Measurements from ENCODE around the gene PFDN1. TPM values are rescaled to one million over a fixed set of nuclear protein-coding genes. Genes with fewer than 3 reads are reported as not detected.

The PFDN1 gene
- polyA plus RNA-seq, 2 donors: 65.4 to 67.6 TPM

DNA sequence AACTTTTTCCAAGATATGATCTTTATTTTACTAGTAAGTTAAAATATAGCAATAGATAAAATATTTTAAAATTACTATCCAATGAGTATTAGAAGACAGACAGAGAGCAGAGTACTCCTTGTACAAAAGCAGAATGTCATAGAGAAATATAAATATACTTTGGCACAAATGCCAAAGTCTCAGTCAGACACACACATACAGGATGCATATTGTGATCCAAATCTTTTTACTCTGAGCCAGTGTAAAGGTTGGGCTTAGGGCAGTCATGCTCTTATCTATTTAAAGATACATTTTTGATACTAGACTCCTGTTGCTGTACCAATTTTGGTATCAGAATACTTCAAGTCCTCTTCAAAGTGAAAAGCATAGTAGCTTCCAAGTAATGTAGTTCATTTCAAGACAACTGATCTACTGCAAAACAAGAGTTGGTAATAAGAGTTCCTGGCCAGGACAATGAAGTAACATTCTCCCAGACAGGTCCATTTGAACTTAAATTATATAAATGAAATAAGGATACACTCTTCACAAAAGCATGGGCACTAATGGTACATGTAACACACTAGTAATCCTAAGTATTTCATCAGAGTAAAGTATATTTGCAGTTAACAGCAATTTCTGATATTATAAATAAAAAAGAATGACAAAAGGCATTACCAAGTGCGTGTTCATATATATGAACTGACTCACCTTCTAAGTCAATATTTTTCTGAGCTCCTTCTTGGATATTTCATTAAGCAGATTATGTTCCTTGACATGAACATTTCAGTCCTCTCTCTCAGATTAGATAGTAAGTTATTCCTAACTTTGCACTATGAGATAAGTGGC, 10.5 kb downstream of the PFDN1 start:
- no peak overlapping the region for H3K4me3 ChIP-seq (ENCODE audit: low read depth in 1 of 2, low read length in 2 of 2)
- H3K27me3 ChIP-seq (ENCODE audit: control insufficient read depth in 1 of 2, insufficient read depth in 2 of 2, low read length in 2 of 2): no peaks in the 10 kb centered on the region
- 71 to 85% methylated on average over 1 of the region's 1 CpG for WGBS, 2 donors
- H3K36me3 ChIP-seq (ENCODE audit: control insufficient read depth in 2 of 2, insufficient read depth in 2 of 2, low read length in 1 of 2): no peaks in the 10 kb centered on the region
- no peak overlapping the region for H3K27ac ChIP-seq (ENCODE audit: low read depth in 2 of 2, low read length in 1 of 2)
- no peaks in the 10 kb centered on the region for H3K9me3 ChIP-seq (ENCODE audit: control insufficient read depth in 2 of 2, insufficient read depth in 1 of 2, low read depth in 1 of 2, low read length in 1 of 2)
- no peaks in the 10 kb centered on the region for H3K4me1 ChIP-seq (ENCODE audit: control insufficient read depth in 2 of 2, insufficient read depth in 2 of 2, low read length in 1 of 2)

DNA sequence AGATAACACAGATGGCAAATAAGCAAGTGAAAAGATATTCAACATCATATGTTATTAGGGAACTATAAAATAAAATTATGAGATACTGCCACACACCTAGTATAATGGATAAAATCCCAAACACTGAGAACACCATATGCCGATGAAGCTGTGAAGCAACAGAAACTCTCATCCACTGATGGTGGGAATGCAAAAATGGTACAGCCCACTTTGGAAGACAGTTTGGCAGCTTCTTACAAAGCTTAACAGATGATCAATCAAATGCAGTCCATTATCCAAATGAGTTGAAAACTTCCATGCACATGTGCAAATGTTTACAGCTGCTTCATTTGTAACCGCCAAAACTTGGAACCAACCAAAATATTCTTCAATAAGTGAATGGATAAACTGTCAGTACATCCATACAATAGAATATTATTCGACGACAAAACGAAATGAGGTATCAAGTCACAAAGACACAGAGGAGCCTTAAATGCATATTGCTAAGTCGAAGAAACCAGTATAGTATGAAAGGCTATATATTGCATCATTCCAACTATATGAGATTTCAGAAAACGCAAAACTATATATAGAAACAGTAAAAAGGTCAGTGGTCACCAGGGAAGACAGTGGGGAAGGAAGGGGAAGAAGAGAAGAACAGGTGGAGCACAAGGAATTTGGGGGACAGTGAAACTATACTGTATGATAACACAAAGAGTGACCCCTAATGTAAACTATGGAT, 14.9 kb downstream of the PFDN1 start:
- Histone ChIP-seq H3K4me3 (ENCODE audit: low read depth in 1 of 2, low read length in 2 of 2) (no peak overlapping the region), H3K4me1 (ENCODE audit: control insufficient read depth in 2 of 2, insufficient read depth in 2 of 2, low read length in 1 of 2) (no peaks in the 10 kb centered on the region), H3K9me3 (ENCODE audit: control insufficient read depth in 2 of 2, insufficient read depth in 1 of 2, low read depth in 1 of 2, low read length in 1 of 2) (no peaks in the 10 kb centered on the region), H3K27ac (ENCODE audit: low read depth in 2 of 2, low read length in 1 of 2) (no peak overlapping the region), H3K27me3 (ENCODE audit: control insufficient read depth in 1 of 2, insufficient read depth in 2 of 2, low read length in 2 of 2) (no peaks in the 10 kb centered on the region), H3K36me3 (ENCODE audit: control insufficient read depth in 2 of 2, insufficient read depth in 2 of 2, low read length in 1 of 2) (no peaks in the 10 kb centered on the region)
- WGBS, 2 donors: 79% methylated on average over 7 of the region's 7 CpGs

DNA sequence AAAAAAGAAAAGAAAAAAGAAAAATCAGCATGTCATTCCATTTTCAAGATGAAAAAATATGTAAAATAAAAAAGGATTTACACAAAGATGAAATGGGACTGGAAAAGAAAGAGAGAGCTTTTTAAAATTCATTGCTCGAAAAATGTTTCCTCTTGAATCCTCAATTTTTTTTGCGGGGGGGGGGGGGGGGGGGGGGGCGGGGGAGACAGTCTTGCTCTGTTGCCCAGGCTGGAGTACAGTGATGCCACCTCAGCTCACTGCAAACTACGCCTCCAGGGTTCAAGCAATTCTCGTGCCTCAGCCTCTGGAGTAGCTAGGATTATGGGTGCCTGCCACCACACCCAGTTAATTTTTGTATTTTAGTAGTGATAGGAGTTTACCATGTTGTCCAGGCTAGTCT, 16.5 kb downstream of the PFDN1 start:
- no peak overlapping the region for H3K4me3 ChIP-seq (ENCODE audit: low read depth in 1 of 2, low read length in 2 of 2)
- 87 to 94% methylated on average over 5 of the region's 5 CpGs for WGBS, 2 donors
- no peaks in the 10 kb centered on the region for H3K4me1 ChIP-seq (ENCODE audit: control insufficient read depth in 2 of 2, insufficient read depth in 2 of 2, low read length in 1 of 2)
- no peak overlapping the region for H3K27ac ChIP-seq (ENCODE audit: low read depth in 2 of 2, low read length in 1 of 2)
- H3K36me3 ChIP-seq (ENCODE audit: control insufficient read depth in 2 of 2, insufficient read depth in 2 of 2, low read length in 1 of 2): no peaks in the 10 kb centered on the region
- no peaks in the 10 kb centered on the region for H3K9me3 ChIP-seq (ENCODE audit: control insufficient read depth in 2 of 2, insufficient read depth in 1 of 2, low read depth in 1 of 2, low read length in 1 of 2)
- H3K27me3 ChIP-seq (ENCODE audit: control insufficient read depth in 1 of 2, insufficient read depth in 2 of 2, low read length in 2 of 2): no peaks in the 10 kb centered on the region

DNA sequence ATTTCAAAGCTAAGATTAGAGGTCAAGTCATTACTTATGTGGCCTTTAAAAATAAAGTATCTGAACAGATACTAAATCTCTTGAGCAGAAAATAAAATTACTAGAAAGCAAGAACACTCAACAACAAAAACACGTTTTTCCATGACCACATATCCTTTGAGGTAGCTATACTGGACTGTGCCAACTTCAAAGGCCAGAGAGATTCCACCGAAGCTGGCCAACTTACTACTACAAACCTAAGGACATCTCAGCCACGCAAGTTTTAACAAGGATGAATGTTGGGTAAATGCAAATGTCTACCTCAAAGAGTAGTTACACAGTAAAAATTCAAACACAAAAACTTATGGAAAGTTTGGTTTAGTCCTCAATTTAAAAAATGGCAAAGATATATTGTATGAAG, 18.9 kb downstream of the PFDN1 start:
- no peaks in the 10 kb centered on the region for H3K27me3 ChIP-seq (ENCODE audit: control insufficient read depth in 1 of 2, insufficient read depth in 2 of 2, low read length in 2 of 2)
- WGBS, 2 donors: 86 to 88% methylated on average over 3 of the region's 3 CpGs

DNA sequence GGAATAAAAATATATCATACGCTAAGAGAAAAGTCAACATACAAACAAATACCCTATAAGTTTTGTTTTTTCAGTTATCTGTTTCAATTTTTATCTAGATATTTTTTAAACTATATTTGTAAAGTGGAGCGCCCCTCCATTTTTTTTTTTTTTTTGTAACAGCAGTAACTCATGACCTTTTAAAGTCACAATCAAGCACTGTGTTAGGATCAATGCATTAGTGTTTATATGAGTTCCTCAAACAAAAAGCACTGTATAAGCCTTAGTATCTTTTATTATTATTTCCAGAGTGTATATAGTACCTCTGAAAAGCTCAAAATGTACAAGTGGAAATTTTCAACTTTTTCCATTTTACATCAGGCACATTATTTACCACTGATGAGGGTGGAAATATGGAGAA, 20.6 kb downstream of the PFDN1 start:
- Histone ChIP-seq H3K9me3 (ENCODE audit: control insufficient read depth in 2 of 2, insufficient read depth in 1 of 2, low read depth in 1 of 2, low read length in 1 of 2) (no peaks in the 10 kb centered on the region), H3K27me3 (ENCODE audit: control insufficient read depth in 1 of 2, insufficient read depth in 2 of 2, low read length in 2 of 2) (no peaks in the 10 kb centered on the region), H3K36me3 (ENCODE audit: control insufficient read depth in 2 of 2, insufficient read depth in 2 of 2, low read length in 1 of 2) (no peaks in the 10 kb centered on the region), H3K4me1 (ENCODE audit: control insufficient read depth in 2 of 2, insufficient read depth in 2 of 2, low read length in 1 of 2) (no peaks in the 10 kb centered on the region), H3K4me3 (ENCODE audit: low read depth in 1 of 2, low read length in 2 of 2) (no peak overlapping the region), H3K27ac (ENCODE audit: low read depth in 2 of 2, low read length in 1 of 2) (no peak overlapping the region)
- WGBS, 2 donors: 94 to 99% methylated on average over 2 of the region's 2 CpGs

More for the DNA sequence above, 18.9 kb downstream of the PFDN1 start:
- no peaks in the 10 kb centered on the region for H3K36me3 ChIP-seq (ENCODE audit: control insufficient read depth in 2 of 2, insufficient read depth in 2 of 2, low read length in 1 of 2)
- no peak overlapping the region for H3K27ac ChIP-seq (ENCODE audit: low read depth in 2 of 2, low read length in 1 of 2)
- no peak overlapping the region for H3K4me3 ChIP-seq (ENCODE audit: low read depth in 1 of 2, low read length in 2 of 2)
- H3K4me1 ChIP-seq (ENCODE audit: control insufficient read depth in 2 of 2, insufficient read depth in 2 of 2, low read length in 1 of 2): no peaks in the 10 kb centered on the region
- no peaks in the 10 kb centered on the region for H3K9me3 ChIP-seq (ENCODE audit: control insufficient read depth in 2 of 2, insufficient read depth in 1 of 2, low read depth in 1 of 2, low read length in 1 of 2)

DNA sequence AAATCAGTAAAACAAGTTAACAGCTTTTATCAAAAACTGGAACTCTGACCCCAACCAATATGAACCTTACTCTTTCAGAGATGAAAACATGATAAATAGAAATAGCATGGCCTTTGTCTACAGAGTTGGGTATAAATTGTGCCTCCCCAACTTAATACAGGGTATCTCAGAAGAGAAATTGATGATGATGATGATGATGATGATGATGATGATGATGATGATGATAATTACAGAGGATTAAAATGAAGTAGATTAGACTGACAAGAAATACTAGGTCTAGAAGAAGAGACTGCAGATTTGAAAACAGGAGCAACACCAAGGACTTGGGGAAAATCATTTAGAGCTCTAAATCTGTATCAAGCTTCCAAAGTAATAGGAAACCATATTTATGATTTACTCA, 27.1 kb downstream of the PFDN1 start:
- Histone ChIP-seq H3K27me3 (ENCODE audit: control insufficient read depth in 1 of 2, insufficient read depth in 2 of 2, low read length in 2 of 2) (no peaks in the 10 kb centered on the region), H3K4me1 (ENCODE audit: control insufficient read depth in 2 of 2, insufficient read depth in 2 of 2, low read length in 1 of 2) (no peaks in the 10 kb centered on the region), H3K36me3 (ENCODE audit: control insufficient read depth in 2 of 2, insufficient read depth in 2 of 2, low read length in 1 of 2) (no peaks in the 10 kb centered on the region), H3K4me3 (ENCODE audit: low read depth in 1 of 2, low read length in 2 of 2) (no peak overlapping the region), H3K9me3 (ENCODE audit: control insufficient read depth in 2 of 2, insufficient read depth in 1 of 2, low read depth in 1 of 2, low read length in 1 of 2) (no peaks in the 10 kb centered on the region), H3K27ac (ENCODE audit: low read depth in 2 of 2, low read length in 1 of 2) (no peak overlapping the region)

DNA sequence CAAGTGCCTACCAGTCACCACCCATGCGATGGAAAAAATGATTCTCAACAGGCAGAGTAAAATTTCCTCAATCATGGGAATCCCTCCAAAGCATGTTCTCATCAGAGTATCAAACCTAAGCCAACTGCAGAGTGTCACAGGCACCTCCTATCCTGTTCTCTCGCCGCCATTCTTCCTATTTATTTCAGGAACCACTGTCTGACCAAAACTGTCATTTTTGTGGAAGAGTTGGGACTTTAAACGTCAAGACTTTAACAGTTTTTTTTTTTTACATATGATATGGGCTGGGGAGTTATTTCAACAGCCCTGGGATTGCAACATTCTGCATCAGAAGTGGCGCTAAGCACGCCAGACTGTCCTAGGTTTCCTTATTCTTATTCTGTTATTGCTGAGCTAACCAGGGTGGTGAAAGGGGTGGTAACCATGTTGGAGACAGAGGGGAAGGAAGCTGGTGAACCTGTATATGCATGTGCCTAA, 29.5 kb downstream of the PFDN1 start:
- H3K4me1 ChIP-seq (ENCODE audit: control insufficient read depth in 2 of 2, insufficient read depth in 2 of 2, low read length in 1 of 2): no peaks in the 10 kb centered on the region
- no peaks in the 10 kb centered on the region for H3K36me3 ChIP-seq (ENCODE audit: control insufficient read depth in 2 of 2, insufficient read depth in 2 of 2, low read length in 1 of 2)
- H3K27me3 ChIP-seq (ENCODE audit: control insufficient read depth in 1 of 2, insufficient read depth in 2 of 2, low read length in 2 of 2): no peaks in the 10 kb centered on the region
- no peaks in the 10 kb centered on the region for H3K9me3 ChIP-seq (ENCODE audit: control insufficient read depth in 2 of 2, insufficient read depth in 1 of 2, low read depth in 1 of 2, low read length in 1 of 2)
- 77 to 81% methylated on average over 6 of the region's 6 CpGs for WGBS, 2 donors
- no peak overlapping the region for H3K4me3 ChIP-seq (ENCODE audit: low read depth in 1 of 2, low read length in 2 of 2)
- H3K27ac ChIP-seq (ENCODE audit: low read depth in 2 of 2, low read length in 1 of 2): no peak overlapping the region

DNA sequence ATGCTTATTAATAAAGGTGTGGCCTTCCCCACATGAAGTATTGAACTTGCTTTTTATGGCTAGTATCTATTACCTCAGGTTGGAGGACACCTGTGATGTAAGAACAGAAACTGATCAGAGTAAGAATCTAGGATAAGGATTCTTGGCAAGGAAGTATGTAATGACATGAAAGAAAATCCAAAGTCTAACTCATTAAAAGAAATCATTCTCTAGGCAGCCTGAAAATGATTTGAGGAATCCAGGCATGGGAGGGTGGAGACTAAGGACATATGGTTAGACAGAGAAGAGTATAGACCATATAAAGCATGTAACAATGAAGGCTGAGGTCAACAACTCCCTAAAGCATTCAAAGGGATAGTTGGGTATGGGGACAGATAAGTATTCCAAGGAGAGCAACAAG, 32.9 kb downstream of the PFDN1 start:
- Histone ChIP-seq H3K9me3 (ENCODE audit: control insufficient read depth in 2 of 2, insufficient read depth in 1 of 2, low read depth in 1 of 2, low read length in 1 of 2) (no peaks in the 10 kb centered on the region), H3K4me3 (ENCODE audit: low read depth in 1 of 2, low read length in 2 of 2) (no peak overlapping the region), H3K27me3 (ENCODE audit: control insufficient read depth in 1 of 2, insufficient read depth in 2 of 2, low read length in 2 of 2) (no peaks in the 10 kb centered on the region), H3K27ac (ENCODE audit: low read depth in 2 of 2, low read length in 1 of 2) (no peak overlapping the region), H3K4me1 (ENCODE audit: control insufficient read depth in 2 of 2, insufficient read depth in 2 of 2, low read length in 1 of 2) (no peaks in the 10 kb centered on the region), H3K36me3 (ENCODE audit: control insufficient read depth in 2 of 2, insufficient read depth in 2 of 2, low read length in 1 of 2) (no peaks in the 10 kb centered on the region)

DNA sequence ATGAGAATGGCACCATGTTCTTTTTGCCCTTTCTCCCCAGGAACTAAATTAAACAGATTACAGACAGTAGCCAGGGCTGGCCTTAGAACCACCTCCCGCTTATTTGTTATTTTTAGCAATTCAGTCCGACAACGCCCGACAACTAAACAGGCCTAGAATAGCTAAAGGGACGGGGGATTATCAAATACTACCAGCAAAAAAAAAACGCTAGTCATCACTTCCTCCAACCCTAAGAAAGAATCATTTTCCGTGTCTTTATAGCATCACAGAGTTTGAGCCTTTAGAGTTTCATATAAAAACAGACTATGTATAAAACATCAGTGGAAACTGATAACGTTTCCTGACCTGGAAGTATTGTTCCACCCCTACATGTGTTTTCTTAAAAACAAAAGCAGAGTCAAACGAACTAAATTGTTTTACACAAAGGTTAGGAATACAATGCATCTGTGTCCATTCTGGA, 35.3 kb downstream of the PFDN1 start:
- no peaks in the 10 kb centered on the region for H3K27me3 ChIP-seq (ENCODE audit: control insufficient read depth in 1 of 2, insufficient read depth in 2 of 2, low read length in 2 of 2)
- H3K4me1 ChIP-seq (ENCODE audit: control insufficient read depth in 2 of 2, insufficient read depth in 2 of 2, low read length in 1 of 2): no peaks in the 10 kb centered on the region
- no peak overlapping the region for H3K4me3 ChIP-seq (ENCODE audit: low read depth in 1 of 2, low read length in 2 of 2)
- no peaks in the 10 kb centered on the region for H3K36me3 ChIP-seq (ENCODE audit: control insufficient read depth in 2 of 2, insufficient read depth in 2 of 2, low read length in 1 of 2)
- 57 to 59% methylated on average over 9 of the region's 9 CpGs for whole genome bisulfite sequencing, 2 donors
- H3K9me3 ChIP-seq (ENCODE audit: control insufficient read depth in 2 of 2, insufficient read depth in 1 of 2, low read depth in 1 of 2, low read length in 1 of 2): no peaks in the 10 kb centered on the region
- no peak overlapping the region for H3K27ac ChIP-seq (ENCODE audit: low read depth in 2 of 2, low read length in 1 of 2)

DNA sequence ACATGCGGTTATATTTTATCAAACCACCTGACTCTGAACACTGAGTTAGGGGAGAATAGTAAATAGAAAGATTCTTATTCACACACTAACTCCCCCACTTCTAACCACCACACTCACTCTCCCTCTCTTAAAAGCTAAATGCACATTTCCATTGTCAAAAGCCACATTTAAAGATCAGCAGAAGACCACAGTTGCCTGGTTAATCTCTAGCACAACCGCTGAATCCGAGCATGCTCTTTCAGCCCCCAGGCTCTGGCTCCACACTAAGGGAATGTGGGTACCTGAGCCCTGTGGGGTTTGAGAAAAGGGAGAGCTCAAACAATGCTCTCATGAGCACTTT, 35.7 kb downstream of the PFDN1 start:
- no peaks in the 10 kb centered on the region for H3K27me3 ChIP-seq (ENCODE audit: control insufficient read depth in 1 of 2, insufficient read depth in 2 of 2, low read length in 2 of 2)
- H3K4me1 ChIP-seq (ENCODE audit: control insufficient read depth in 2 of 2, insufficient read depth in 2 of 2, low read length in 1 of 2): no peaks in the 10 kb centered on the region
- H3K27ac ChIP-seq (ENCODE audit: low read depth in 2 of 2, low read length in 1 of 2): no peak overlapping the region
- H3K4me3 ChIP-seq (ENCODE audit: low read depth in 1 of 2, low read length in 2 of 2): no peak overlapping the region
- no peaks in the 10 kb centered on the region for H3K36me3 ChIP-seq (ENCODE audit: control insufficient read depth in 2 of 2, insufficient read depth in 2 of 2, low read length in 1 of 2)
- WGBS, 2 donors: 56 to 81% methylated on average over 3 of the region's 3 CpGs
- H3K9me3 ChIP-seq (ENCODE audit: control insufficient read depth in 2 of 2, insufficient read depth in 1 of 2, low read depth in 1 of 2, low read length in 1 of 2): no peaks in the 10 kb centered on the region

All from esophagus (tissue), 2 donors.